PC-3 (cell line): ENCODE measurements around the gene RNF113B. TPM values are rescaled to one million over a fixed set of nuclear protein-coding genes. Genes with fewer than 3 reads are reported as not detected.

Experiments
- ATAC-seq: fragments of 200-7000 bp; cut with Tn5 transposase; 2 replicates; pipeline ENCODE4 v1.9.1; 2020; ENCODE audit warnings: mild to moderate bottlenecking, moderate library complexity
- BruUV-seq: library from RNA; stranded (reverse); fragments of 400-500 nt; replicated peaks from 2 replicates; lab custom pipeline; 2021; lab: Mats Ljungman, UMichigan
- CTCF ChIA-PET: fragments of 300-600 bp; sonication (Branson Sonifier 250); formaldehyde crosslinking; loops from one replicate; lab custom pipeline; 2022; ENCODE audit warnings: antibody characterized with exemption; lab: Charles Lee
- POLR2A ChIA-PET: fragments of 300-600 bp; sonication (Branson Sonifier 250); formaldehyde crosslinking; loops from one replicate; lab custom pipeline; 2022; ENCODE audit warnings: antibody characterized with exemption; ENCODE audit not compliant: unreplicated experiment; lab: Charles Lee
- DNase-seq: peaks from one replicate; pipeline ENCODE4 v3.0.0-alpha.2; 2015
- H2AFZ ChIP-seq: fragments of 300-600 bp; sonication (generic); 2 replicates; pipeline ENCODE4 v1.6.0; 2016; ENCODE audit warnings: antibody characterized with exemption, low read length
- H3F3A ChIP-seq: fragments of 300-600 bp; sonication (generic); one replicate; pipeline ENCODE4 v1.6.0; 2017; ENCODE audit warnings: antibody characterized with exemption, low read length, control low read depth, mild to moderate bottlenecking; ENCODE audit not compliant: unreplicated experiment
- H3K27ac ChIP-seq: fragments of 300-600 bp; sonication (generic); 2 replicates; pipeline ENCODE4 v1.5.1; 2016; ENCODE audit warnings: mild to moderate bottlenecking, low read length
- H3K27me3 ChIP-seq: fragments of 300-600 bp; sonication (generic); 2 replicates; pipeline ENCODE4 v1.6.1; 2016; ENCODE audit warnings: low read length, mixed read lengths
- H3K36me3 ChIP-seq: fragments of 300-600 bp; sonication (generic); 2 replicates; pipeline ENCODE4 v1.6.1; 2016; ENCODE audit warnings: low read depth, mixed run types, low read length, mixed read lengths
- H3K4me1 ChIP-seq: fragments of 300-600 bp; sonication (generic); 2 replicates; pipeline ENCODE4 v1.5.1; 2016; ENCODE audit warnings: low read length; ENCODE audit not compliant: insufficient read depth
- H3K4me2 ChIP-seq: fragments of 300-600 bp; sonication (generic); 2 replicates; pipeline ENCODE4 v1.6.0; 2016; ENCODE audit warnings: low read length
- H3K4me3 ChIP-seq: fragments of 300-600 bp; sonication (generic); 2 replicates; pipeline ENCODE4 v1.5.1; 2016; ENCODE audit warnings: mild to moderate bottlenecking, low read length, mixed read lengths
- H3K79me2 ChIP-seq: fragments of 300-600 bp; sonication (generic); 2 replicates; pipeline ENCODE4 v1.6.1; 2017; ENCODE audit warnings: low read length, mixed read lengths
- H3K9ac ChIP-seq: fragments of 300-600 bp; sonication (generic); 2 replicates; pipeline ENCODE4 v1.6.0; 2016; ENCODE audit warnings: mild to moderate bottlenecking, low read length
- H3K9me2 ChIP-seq: fragments of 300-600 bp; sonication (generic); replicated peaks from 2 replicates; pipeline ENCODE4 v1.6.1; 2016; ENCODE audit warnings: mixed run types, low read length, mixed read lengths
- H3K9me3 ChIP-seq: fragments of 300-600 bp; sonication (generic); 2 replicates; pipeline ENCODE4 v1.6.1; 2016; ENCODE audit warnings: low read length, mixed read lengths
- H4K20me1 ChIP-seq: fragments of 300-600 bp; sonication (generic); 2 replicates; pipeline ENCODE4 v1.6.1; 2016; ENCODE audit warnings: low read length, mixed read lengths
- CTCF ChIP-seq: fragments of 300-600 bp; sonication (generic); conservative IDR thresholded peaks from 2 replicates; pipeline ENCODE4 v1.5.1; 2017; ENCODE audit warnings: antibody characterized with exemption, low read depth, mild to moderate bottlenecking, low read length
- EZH2 ChIP-seq: fragments of 300-600 bp; sonication (generic); IDR thresholded peaks from one replicate; pipeline ENCODE4 v1.6.1; 2017; ENCODE audit warnings: antibody characterized with exemption, mild to moderate bottlenecking, low read length; ENCODE audit not compliant: unreplicated experiment
- EZH2phosphoT487 ChIP-seq: fragments of 300-600 bp; sonication (generic); IDR thresholded peaks from 2 replicates; pipeline ENCODE4 v1.6.1; 2018; ENCODE audit warnings: mild to moderate bottlenecking, antibody characterized with exemption, low read length, borderline replicate concordance
- intact Hi-C: fragments of 100-400 bp; cut with micrococcal nuclease; formaldehyde crosslinking; loops from 2 replicates; pipeline ENCODE4 v1.9.0; 2023
- total RNA-seq: library from RNA; depleted of rRNA; stranded (reverse); fragments of >200 nt; gene quantifications from 2 replicates; pipeline ENCODE4 v1.2.3, GENCODE V29; 2014

RNF113B gene
- total RNA-seq, 1 experiment from 2014 or later = not detected

- Histone ChIP-seq H3F3A (no peaks in the 10 kb centered on the region), H2AFZ (no peak overlapping the region), H3K79me2 (no peaks in the 10 kb centered on the region), H3K27ac (no peak overlapping the region), H3K9me2 (no peaks in the 10 kb centered on the region), H3K4me3 (no peak overlapping the region), H3K36me3 (no peaks in the 10 kb centered on the region), H3K9me3 (no peaks in the 10 kb centered on the region), H3K9ac (no peak overlapping the region), H3K4me2 (no peak overlapping the region), H3K27me3 (no peaks in the 10 kb centered on the region), H3K4me1 (peaks cover 16% of the 10 kb centered on the region), H4K20me1 (no peaks in the 10 kb centered on the region)
- intact Hi-C loops = no loop called here
- ATAC-seq (no peak), DNase-seq (no peak)
- TF ChIP-seq CTCF = no peak
- TF ChIP-seq EZH2phosphoT487 = no peak
- no peak for TF ChIP-seq EZH2
- ChIA-PET CTCF (interaction anchor here (0.7 kb wide), 1 partner anchor 541 kb away, joined by 3 read pairs; no protein-coding TSS in a partner anchor), POLR2A (no interaction called here)
- BruUV-seq = no TSS peak
Observed at GRCh38 chr13:98225036-98225940, 48.2 kb upstream of the RNF113B start.

GRCh38 chr13:98224557-98224956, 47.5 kb upstream of the RNF113B start:
- no peak overlapping the region for H3K9ac ChIP-seq

More at GRCh38 chr13:98224557-98224956, 47.5 kb upstream of the RNF113B start:
- H3K27me3 ChIP-seq = no peaks in the 10 kb centered on the region
- no peaks in the 10 kb centered on the region for H3F3A ChIP-seq
- DNase-seq = no peak
- no peaks in the 10 kb centered on the region for H4K20me1 ChIP-seq
- no peak overlapping the region for H3K4me3 ChIP-seq
- intact Hi-C loops = no loop called here
- ATAC-seq = no peak
- no peaks in the 10 kb centered on the region for H3K79me2 ChIP-seq
- H3K9me2 ChIP-seq = no peaks in the 10 kb centered on the region
- no peak overlapping the region for H2AFZ ChIP-seq
- H3K4me2 ChIP-seq = no peak overlapping the region
- ChIA-PET POLR2A (no interaction called here), CTCF (no interaction called here)
- H3K36me3 ChIP-seq = no peaks in the 10 kb centered on the region
- H3K27ac ChIP-seq = no peak overlapping the region
- TF ChIP-seq CTCF (no peak), EZH2phosphoT487 (no peak), EZH2 (no peak)
- no TSS peak for BruUV-seq
- H3K4me1 ChIP-seq = peaks cover 16% of the 10 kb centered on the region
- H3K9me3 ChIP-seq = no peaks in the 10 kb centered on the region
